ENCODE data around the gene GPR153. TPM values are rescaled to one million over a fixed set of nuclear protein-coding genes. Genes with fewer than 3 reads are reported as not detected.

Gene GPR153
- total RNA-seq, 1 experiment from 2014 or later, result 6.1 TPM

DNA sequence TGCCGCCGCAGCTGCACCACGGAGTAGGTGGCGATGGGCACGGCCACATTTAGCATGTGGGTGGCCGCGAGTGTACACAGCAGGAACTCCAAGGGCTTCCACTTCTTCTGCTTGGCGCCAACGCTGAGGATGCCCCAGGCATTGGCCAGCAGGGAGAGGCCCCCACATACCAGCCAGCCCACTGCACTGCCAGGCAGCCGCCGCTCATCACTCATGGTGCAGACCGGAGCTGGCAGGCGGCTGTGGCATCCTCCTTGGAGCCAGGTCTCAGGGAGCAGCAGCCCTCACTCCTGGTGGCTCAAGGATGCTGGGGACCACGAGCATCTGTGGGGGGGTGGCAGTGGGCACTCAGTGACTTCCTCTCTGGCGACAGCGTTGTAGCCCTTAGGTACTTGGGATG lies 6.2 kb downstream of the GPR153 start (continued):
- TF ChIP-seq, protein P1, sequence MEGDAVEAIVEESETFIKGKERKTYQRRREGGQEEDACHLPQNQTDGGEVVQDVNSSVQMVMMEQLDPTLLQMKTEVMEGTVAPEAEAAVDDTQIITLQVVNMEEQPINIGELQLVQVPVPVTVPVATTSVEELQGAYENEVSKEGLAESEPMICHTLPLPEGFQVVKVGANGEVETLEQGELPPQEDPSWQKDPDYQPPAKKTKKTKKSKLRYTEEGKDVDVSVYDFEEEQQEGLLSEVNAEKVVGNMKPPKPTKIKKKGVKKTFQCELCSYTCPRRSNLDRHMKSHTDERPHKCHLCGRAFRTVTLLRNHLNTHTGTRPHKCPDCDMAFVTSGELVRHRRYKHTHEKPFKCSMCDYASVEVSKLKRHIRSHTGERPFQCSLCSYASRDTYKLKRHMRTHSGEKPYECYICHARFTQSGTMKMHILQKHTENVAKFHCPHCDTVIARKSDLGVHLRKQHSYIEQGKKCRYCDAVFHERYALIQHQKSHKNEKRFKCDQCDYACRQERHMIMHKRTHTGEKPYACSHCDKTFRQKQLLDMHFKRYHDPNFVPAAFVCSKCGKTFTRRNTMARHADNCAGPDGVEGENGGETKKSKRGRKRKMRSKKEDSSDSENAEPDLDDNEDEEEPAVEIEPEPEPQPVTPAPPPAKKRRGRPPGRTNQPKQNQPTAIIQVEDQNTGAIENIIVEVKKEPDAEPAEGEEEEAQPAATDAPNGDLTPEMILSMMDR (IDR thresholded peaks at IDR 0.05 in 2 of 3, conservative IDR thresholded peaks at IDR 0.05 in 1 of 3; ENCODE audit: borderline replicate concordance in 1 of 3, insufficient read depth in 1 of 3, low read depth in 2 of 3, low read length in 2 of 3), result no peak
- TF ChIP-seq TCF7L2 (IDR thresholded peaks at IDR 0.05; ENCODE audit: borderline replicate concordance, extremely low read depth, insufficient read depth, insufficient read length) (no peak), EZH2phosphoT487 (IDR thresholded peaks at IDR 0.05; ENCODE audit: borderline replicate concordance) (no peak)

DNA sequence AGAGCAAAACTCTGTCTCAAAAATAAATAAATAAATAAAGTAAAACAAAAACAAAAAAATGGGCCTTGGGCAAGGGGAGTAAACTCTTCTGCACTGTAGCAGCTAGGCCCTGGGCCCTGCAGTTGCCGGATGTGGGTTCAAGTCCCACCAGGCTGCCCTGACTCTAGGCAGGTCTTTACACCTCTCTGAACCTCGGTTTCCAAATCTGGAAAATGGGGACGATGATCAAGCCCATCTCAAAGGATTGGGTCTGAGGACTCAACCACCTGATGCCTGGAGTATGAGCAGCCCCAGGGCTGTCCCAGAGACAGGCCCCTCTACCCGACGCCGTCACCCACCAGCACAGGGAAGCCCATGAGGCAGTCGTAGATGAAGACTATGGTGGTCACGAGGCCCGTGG lies 7.5 kb downstream of the GPR153 start:
- no peak overlapping the region for H3K4me3 ChIP-seq (replicated peaks in 1 of 2; ENCODE audit: low read depth in 1 of 2, low read length in 2 of 2)
- H2AFZ ChIP-seq (ENCODE audit: low read depth, low read length, poor library complexity, severe bottlenecking), result no peak overlapping the region
- TF ChIP-seq SP1 (IDR thresholded peaks at IDR 0.05; ENCODE audit: low read depth) (no peak), ZNF274 (IDR thresholded peaks at IDR 0.05; ENCODE audit: low read depth, low read length) (no peak), RAD21 (IDR thresholded peaks at IDR 0.05; ENCODE audit: low read depth) (no peak), SRF (IDR thresholded peaks at IDR 0.05; ENCODE audit: low read depth) (no peak), ZFX (IDR thresholded peaks at IDR 0.05) (no peak), POLR2AphosphoS5 (IDR thresholded peaks at IDR 0.05; ENCODE audit: low read depth, low read length) (no peak), FOSL1 (IDR thresholded peaks at IDR 0.05; ENCODE audit: low read depth) (no peak), JUND (IDR thresholded peaks at IDR 0.05) (no peak), EGR1 (IDR thresholded peaks at IDR 0.05; ENCODE audit: low read depth) (no peak), EZH2 (IDR thresholded peaks at IDR 0.05) (no peak), SIN3A (IDR thresholded peaks at IDR 0.05; ENCODE audit: low read depth) (no peak), CEBPB (IDR thresholded peaks at IDR 0.05; ENCODE audit: low read depth) (no peak), ELF1 (IDR thresholded peaks at IDR 0.05; ENCODE audit: borderline replicate concordance, low read depth) (no peak), CBX3 (IDR thresholded peaks at IDR 0.05; ENCODE audit: low read depth) (no peak), YY1 (IDR thresholded peaks at IDR 0.05; ENCODE audit: extremely low read depth, insufficient replicate concordance, low read depth, low read length) (no peak), EZH2phosphoT487 (IDR thresholded peaks at IDR 0.05; ENCODE audit: borderline replicate concordance) (no peak), POLR2A (IDR thresholded peaks at IDR 0.05; ENCODE audit: borderline replicate concordance, extremely low read depth, insufficient read depth, insufficient read length) (no peak)
- TF ChIP-seq, protein P2, sequence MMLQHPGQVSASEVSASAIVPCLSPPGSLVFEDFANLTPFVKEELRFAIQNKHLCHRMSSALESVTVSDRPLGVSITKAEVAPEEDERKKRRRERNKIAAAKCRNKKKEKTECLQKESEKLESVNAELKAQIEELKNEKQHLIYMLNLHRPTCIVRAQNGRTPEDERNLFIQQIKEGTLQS (IDR thresholded peaks at IDR 0.05), result no peak
- TF ChIP-seq, protein P3, sequence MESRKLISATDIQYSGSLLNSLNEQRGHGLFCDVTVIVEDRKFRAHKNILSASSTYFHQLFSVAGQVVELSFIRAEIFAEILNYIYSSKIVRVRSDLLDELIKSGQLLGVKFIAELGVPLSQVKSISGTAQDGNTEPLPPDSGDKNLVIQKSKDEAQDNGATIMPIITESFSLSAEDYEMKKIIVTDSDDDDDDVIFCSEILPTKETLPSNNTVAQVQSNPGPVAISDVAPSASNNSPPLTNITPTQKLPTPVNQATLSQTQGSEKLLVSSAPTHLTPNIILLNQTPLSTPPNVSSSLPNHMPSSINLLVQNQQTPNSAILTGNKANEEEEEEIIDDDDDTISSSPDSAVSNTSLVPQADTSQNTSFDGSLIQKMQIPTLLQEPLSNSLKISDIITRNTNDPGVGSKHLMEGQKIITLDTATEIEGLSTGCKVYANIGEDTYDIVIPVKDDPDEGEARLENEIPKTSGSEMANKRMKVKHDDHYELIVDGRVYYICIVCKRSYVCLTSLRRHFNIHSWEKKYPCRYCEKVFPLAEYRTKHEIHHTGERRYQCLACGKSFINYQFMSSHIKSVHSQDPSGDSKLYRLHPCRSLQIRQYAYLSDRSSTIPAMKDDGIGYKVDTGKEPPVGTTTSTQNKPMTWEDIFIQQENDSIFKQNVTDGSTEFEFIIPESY (IDR thresholded peaks at IDR 0.05; ENCODE audit: extremely low read depth, insufficient replicate concordance, low read length), result no peak
- H3K79me2 ChIP-seq (ENCODE audit: insufficient read depth, low read length), result no peaks in the 10 kb centered on the region
- H3K27me3 ChIP-seq (ENCODE audit: insufficient read depth, low read length), result no peaks in the 10 kb centered on the region
- CTCF ChIA-PET, result no interaction called here
- H3K4me1 ChIP-seq (ENCODE audit: control insufficient read depth in 1 of 2, insufficient read depth in 2 of 2, low read length in 2 of 2), result peaks cover 8 to 14% of the 10 kb centered on the region in 2 experiments; a peak in 3 of 4 replicates
- no peaks in the 10 kb centered on the region for H3K9me3 ChIP-seq (ENCODE audit: control insufficient read depth in 1 of 2, insufficient read depth in 1 of 2, low read depth in 1 of 2, low read length in 2 of 2)
- H3K36me3 ChIP-seq (ENCODE audit: control insufficient read depth in 1 of 2, insufficient read depth in 2 of 2, low read length in 2 of 2), result no peaks in the 10 kb centered on the region
- ATAC-seq (no peak), DNase-seq (ENCODE audit: low read depth, low spot score) (no peak)
- H3K9ac ChIP-seq (ENCODE audit: low read length), result no peak overlapping the region
- BruUV-seq (replicated peaks), result no TSS peak
- H3K27ac ChIP-seq (ENCODE audit: low read depth, low read length), result no peak overlapping the region
- no peaks in the 10 kb centered on the region for H3K9me2 ChIP-seq (ENCODE audit: insufficient read depth)
- RAD21 ChIA-PET (ENCODE audit: low non-redundant PET in 1 of 2, low total read pairs in 2 of 2, uncharacterized antibody in 2 of 2, unreplicated experiment in 2 of 2), result no interaction called here
- POLR2A ChIA-PET, result no interaction called here
- intact Hi-C loops (cut with micrococcal nuclease), result no loop called here
- H3K4me2 ChIP-seq (ENCODE audit: low read length), result no peak overlapping the region
- H4K20me1 ChIP-seq (ENCODE audit: insufficient read depth), result no peaks in the 10 kb centered on the region
